Measurements from ENCODE around the gene ZNF521.

DNA sequence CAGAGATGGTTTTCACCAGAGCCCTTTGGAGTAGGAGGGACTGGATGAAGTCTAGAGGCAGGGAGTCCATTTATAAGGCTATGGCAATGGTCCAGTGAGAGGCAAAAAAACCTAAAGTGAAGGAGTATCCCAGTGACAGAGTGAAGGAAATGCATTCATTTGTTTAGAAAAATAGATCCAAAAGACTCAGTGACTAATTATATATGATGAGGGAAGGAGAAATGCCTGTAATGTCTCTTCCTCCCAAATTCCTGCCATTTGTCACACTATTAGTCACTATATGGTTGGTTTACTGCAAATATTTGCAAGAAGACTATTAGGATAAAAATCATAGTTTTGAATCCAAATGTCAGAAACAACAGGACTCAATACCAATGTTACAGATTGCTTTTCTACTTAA lies 104.2 kb downstream of the ZNF521 start:
- TF ChIP-seq, protein P1, sequence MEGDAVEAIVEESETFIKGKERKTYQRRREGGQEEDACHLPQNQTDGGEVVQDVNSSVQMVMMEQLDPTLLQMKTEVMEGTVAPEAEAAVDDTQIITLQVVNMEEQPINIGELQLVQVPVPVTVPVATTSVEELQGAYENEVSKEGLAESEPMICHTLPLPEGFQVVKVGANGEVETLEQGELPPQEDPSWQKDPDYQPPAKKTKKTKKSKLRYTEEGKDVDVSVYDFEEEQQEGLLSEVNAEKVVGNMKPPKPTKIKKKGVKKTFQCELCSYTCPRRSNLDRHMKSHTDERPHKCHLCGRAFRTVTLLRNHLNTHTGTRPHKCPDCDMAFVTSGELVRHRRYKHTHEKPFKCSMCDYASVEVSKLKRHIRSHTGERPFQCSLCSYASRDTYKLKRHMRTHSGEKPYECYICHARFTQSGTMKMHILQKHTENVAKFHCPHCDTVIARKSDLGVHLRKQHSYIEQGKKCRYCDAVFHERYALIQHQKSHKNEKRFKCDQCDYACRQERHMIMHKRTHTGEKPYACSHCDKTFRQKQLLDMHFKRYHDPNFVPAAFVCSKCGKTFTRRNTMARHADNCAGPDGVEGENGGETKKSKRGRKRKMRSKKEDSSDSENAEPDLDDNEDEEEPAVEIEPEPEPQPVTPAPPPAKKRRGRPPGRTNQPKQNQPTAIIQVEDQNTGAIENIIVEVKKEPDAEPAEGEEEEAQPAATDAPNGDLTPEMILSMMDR (IDR thresholded peaks at IDR 0.05): no peak
- no peak for TF ChIP-seq POLR2A (IDR thresholded peaks at IDR 0.05)

Measured in thyroid gland (tissue), 4 donors.